Inflammatory macrophage (primary cell): ENCODE measurements around the gene HIGD1C.
"Not testable (repeated sequence)": the region's sequence is repeated elsewhere in the genome, so short reads cannot be mapped to it uniquely, and the experiment has no call there.

Experiments used
- DNase-seq, 2 donors: peaks; one replicate each; pipeline ENCODE4 v3.0.0-alpha.2; 2020 to 2022

HIGD1C gene

GRCh38 chr12:50986966-50987737 is 34.8 kb downstream of the HIGD1C start:
- DNase-seq: peak; percentile 48

GRCh38 chr12:50988051-50988450 is 35.7 kb downstream of the HIGD1C start:
- no peak for DNase-seq

- DNase-seq: no peak
Measured at GRCh38 chr12:50988871-50989270, 36.5 kb downstream of the HIGD1C start.

- no peak for DNase-seq
Measured at GRCh38 chr12:50990147-50990727, 37.9 kb downstream of the HIGD1C start.

- DNase-seq: no peak
Measured at GRCh38 chr12:50990791-50991190, 38.4 kb downstream of the HIGD1C start.

- DNase-seq: no peak
Measured at GRCh38 chr12:50991291-50991690, 38.9 kb downstream of the HIGD1C start.

- no peak for DNase-seq
Measured at GRCh38 chr12:50992819-50993218, 40.5 kb downstream of the HIGD1C start.

GRCh38 chr12:50999093-50999492 is 46.7 kb downstream of the HIGD1C start:
- peak; percentile 45 to 46 for DNase-seq

- no peak for DNase-seq
Measured at GRCh38 chr12:51000245-51000644, 47.9 kb downstream of the HIGD1C start.

- DNase-seq: no peak
Measured at GRCh38 chr12:51001799-51002198, 49.5 kb downstream of the HIGD1C start.

- DNase-seq: no peak
Measured at GRCh38 chr12:51004504-51004903, 52.2 kb downstream of the HIGD1C start.

GRCh38 chr12:51005030-51005429 is 52.7 kb downstream of the HIGD1C start:
- DNase-seq: no peak

GRCh38 chr12:51005671-51006070 is 53.3 kb downstream of the HIGD1C start:
- DNase-seq: no peak

GRCh38 chr12:51008329-51009055 is 56.1 kb downstream of the HIGD1C start:
- DNase-seq: peak in 1 of 2 donors; percentile 2

GRCh38 chr12:51009056-51009440 is 56.7 kb downstream of the HIGD1C start:
- peak; percentile 95 to 97 for DNase-seq

GRCh38 chr12:51011955-51012354 is 59.6 kb downstream of the HIGD1C start:
- peak; percentile 31 to 53 for DNase-seq

- DNase-seq: peak in 1 of 2 donors; percentile 50
Measured at GRCh38 chr12:51012570-51013236, 60.4 kb downstream of the HIGD1C start.

- DNase-seq: no peak
Measured at GRCh38 chr12:51013441-51013840, 61.1 kb downstream of the HIGD1C start.

- DNase-seq: not testable (repeated sequence)
Measured at GRCh38 chr12:51014467-51014866, 62.1 kb downstream of the HIGD1C start.

GRCh38 chr12:51017452-51017851 is 65.1 kb downstream of the HIGD1C start:
- DNase-seq: no peak

GRCh38 chr12:51018956-51019355 is 66.6 kb downstream of the HIGD1C start:
- DNase-seq: no peak

- peak in 1 of 2 donors; percentile 24 for DNase-seq
Measured at GRCh38 chr12:51019927-51020326, 67.6 kb downstream of the HIGD1C start.
